HL-60 (cell line): ENCODE measurements around the gene SGIP1.

Source experiments
- CTCF ChIP-seq: IDR thresholded peaks from one replicate; pipeline ENCODE4 v1.5.1; 2011; ENCODE audit warnings: low read length, control low read depth, inconsistent platforms; ENCODE audit not compliant: insufficient read depth
- GABPA ChIP-seq: IDR thresholded peaks from 2 replicates; pipeline ENCODE4 v1.6.1; 2012; ENCODE audit warnings: low read depth
- POLR2AphosphoS5 ChIP-seq: IDR thresholded peaks from 2 replicates; pipeline ENCODE4 v1.6.1; 2012; ENCODE audit warnings: low read depth
- REST ChIP-seq: IDR thresholded peaks from 2 replicates; pipeline ENCODE4 v1.6.1; 2012; ENCODE audit warnings: low read depth; ENCODE audit not compliant: insufficient replicate concordance
- SPI1 ChIP-seq: IDR thresholded peaks from 2 replicates; pipeline ENCODE4 v1.6.1; 2012; ENCODE audit warnings: low read depth, mild to moderate bottlenecking, borderline replicate concordance

- TF ChIP-seq CTCF (no peak), POLR2AphosphoS5 (no peak), REST (no peak), SPI1 (no peak), GABPA (no peak)
Observed at GRCh38 chr1:66728021-66728420, 194.1 kb downstream of the SGIP1 start.
